HG03565 (cell line): ENCODE data around the gene FOXM1.

Experiments used
- ATAC-seq: cut with Tn5 transposase; IDR thresholded peaks from one replicate; pipeline ENCODE4 v1.9.1; 2021; ENCODE audit warnings: mild to moderate bottlenecking, moderate library complexity; ENCODE audit not compliant: unreplicated experiment

The FOXM1 gene

GRCh38 chr12:2877047-2877952 lies at the start of gene FOXM1, which contains the start of gene RHNO1:
Gene FOXM1, minus strand, starts transcription at chr12:2877174. Its CDS starts 2,696 bp downstream, at chr12:2874478.
Gene RHNO1, plus strand, starts transcription at chr12:2877223. Its CDS starts 8,144 bp downstream, at chr12:2885367.
- peak; percentile 66 for ATAC-seq

- no peak for ATAC-seq
Measured at GRCh38 chr12:2925322-2925995, 48.5 kb upstream of the FOXM1 start.

GRCh38 chr12:2924019-2924418 lies 47.0 kb upstream of the FOXM1 start:
- no peak for ATAC-seq

- no peak for ATAC-seq
Measured at GRCh38 chr12:2923057-2923456, 46.1 kb upstream of the FOXM1 start.

GRCh38 chr12:2922329-2922728 lies 45.4 kb upstream of the FOXM1 start:
- no peak for ATAC-seq

- ATAC-seq: no peak
Measured at GRCh38 chr12:2919249-2919648, 42.3 kb upstream of the FOXM1 start.

- ATAC-seq: no peak
Measured at GRCh38 chr12:2912216-2912575, 35.2 kb upstream of the FOXM1 start.

- ATAC-seq: no peak
Measured at GRCh38 chr12:2904260-2904659, 27.3 kb upstream of the FOXM1 start.

- ATAC-seq: no peak
Measured at GRCh38 chr12:2902272-2902880, 25.4 kb upstream of the FOXM1 start.

- no peak for ATAC-seq
Measured at GRCh38 chr12:2900642-2901041, 23.7 kb upstream of the FOXM1 start.

- ATAC-seq: no peak
Measured at GRCh38 chr12:2897418-2897817, 20.4 kb upstream of the FOXM1 start.

GRCh38 chr12:2895511-2895910 lies 18.5 kb upstream of the FOXM1 start:
- ATAC-seq: no peak

GRCh38 chr12:2895051-2895451 lies 18.1 kb upstream of the FOXM1 start:
- ATAC-seq: no peak

- no peak for ATAC-seq
Measured at GRCh38 chr12:2893007-2893406, 16.0 kb upstream of the FOXM1 start.

GRCh38 chr12:2892246-2892645 lies 15.3 kb upstream of the FOXM1 start:
- no peak for ATAC-seq

GRCh38 chr12:2891240-2892053 lies 14.5 kb upstream of the FOXM1 start:
- ATAC-seq: peak; percentile 16

- ATAC-seq: peak; percentile 89
Measured at GRCh38 chr12:2890388-2891239, 13.6 kb upstream of the FOXM1 start, which contains the start of gene TULP3. Gene TULP3, plus strand, starts transcription at chr12:2890891. Its CDS starts 57 bp downstream, at chr12:2890948.

- no peak for ATAC-seq
Measured at GRCh38 chr12:2890001-2890387, 13.0 kb upstream of the FOXM1 start.

GRCh38 chr12:2886768-2887450 lies 9.9 kb upstream of the FOXM1 start:
- ATAC-seq: no peak
